ENCODE measurements around the gene PTPRK. TPM values are rescaled to one million over a fixed set of nuclear protein-coding genes. Genes with fewer than 3 reads are reported as not detected.

The PTPRK gene
- polyA plus RNA-seq, 1 experiment: 37.8 TPM

DNA sequence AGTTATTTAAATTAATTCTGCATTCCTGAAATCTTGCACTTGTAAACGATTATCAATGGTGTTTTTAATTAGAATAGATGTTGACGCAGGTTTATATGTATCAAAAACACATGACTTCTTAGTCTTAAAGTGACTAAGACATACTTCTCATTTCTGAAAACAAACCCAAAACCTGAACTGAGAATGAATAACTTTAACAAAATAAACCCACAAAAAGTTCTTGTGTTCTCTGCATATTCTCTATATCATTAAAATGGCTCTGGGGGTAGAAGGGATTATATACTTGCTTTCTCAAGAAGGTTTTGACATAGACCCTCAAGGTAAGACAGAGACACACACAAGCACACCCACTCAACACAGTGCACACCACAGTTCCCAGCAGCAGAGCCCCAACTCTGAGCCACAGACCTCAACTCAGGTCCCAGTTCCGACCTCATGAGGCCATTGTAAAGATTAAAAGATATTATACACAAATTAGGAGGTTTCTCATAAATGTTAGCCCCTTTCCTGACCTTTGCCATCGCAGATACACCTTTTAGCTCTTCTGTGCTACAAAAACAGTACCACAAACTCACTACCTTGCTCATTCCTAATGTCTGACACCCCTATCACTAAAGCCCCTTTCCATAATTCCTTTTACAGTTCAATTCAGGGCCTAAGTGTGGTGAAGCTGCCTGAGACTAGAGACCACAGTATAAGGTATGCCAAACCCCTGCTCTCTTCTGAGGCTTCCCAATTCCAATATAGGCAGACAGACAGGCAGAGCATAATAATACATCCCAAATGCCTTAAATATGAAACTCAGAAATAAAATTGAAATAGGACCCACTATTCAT, 267.8 kb downstream of the PTPRK start:
- CTCF ChIA-PET: no interaction called here
- no peaks in the 10 kb centered on the region for H3K9me3 ChIP-seq (ENCODE audit: control insufficient read depth, insufficient read depth, low read length)
- H3K27ac ChIP-seq (ENCODE audit: low read depth, low read length): no peak overlapping the region
- H3K4me3 ChIP-seq (ENCODE audit: low read depth, low read length): no peak overlapping the region
- H3K27me3 ChIP-seq (ENCODE audit: control insufficient read depth, insufficient read depth, low read length): no peaks in the 10 kb centered on the region
- POLR2A ChIA-PET: no interaction called here
- no peak for DNase-seq (ENCODE audit: low read depth, low spot score)
- TF ChIP-seq, protein P1, sequence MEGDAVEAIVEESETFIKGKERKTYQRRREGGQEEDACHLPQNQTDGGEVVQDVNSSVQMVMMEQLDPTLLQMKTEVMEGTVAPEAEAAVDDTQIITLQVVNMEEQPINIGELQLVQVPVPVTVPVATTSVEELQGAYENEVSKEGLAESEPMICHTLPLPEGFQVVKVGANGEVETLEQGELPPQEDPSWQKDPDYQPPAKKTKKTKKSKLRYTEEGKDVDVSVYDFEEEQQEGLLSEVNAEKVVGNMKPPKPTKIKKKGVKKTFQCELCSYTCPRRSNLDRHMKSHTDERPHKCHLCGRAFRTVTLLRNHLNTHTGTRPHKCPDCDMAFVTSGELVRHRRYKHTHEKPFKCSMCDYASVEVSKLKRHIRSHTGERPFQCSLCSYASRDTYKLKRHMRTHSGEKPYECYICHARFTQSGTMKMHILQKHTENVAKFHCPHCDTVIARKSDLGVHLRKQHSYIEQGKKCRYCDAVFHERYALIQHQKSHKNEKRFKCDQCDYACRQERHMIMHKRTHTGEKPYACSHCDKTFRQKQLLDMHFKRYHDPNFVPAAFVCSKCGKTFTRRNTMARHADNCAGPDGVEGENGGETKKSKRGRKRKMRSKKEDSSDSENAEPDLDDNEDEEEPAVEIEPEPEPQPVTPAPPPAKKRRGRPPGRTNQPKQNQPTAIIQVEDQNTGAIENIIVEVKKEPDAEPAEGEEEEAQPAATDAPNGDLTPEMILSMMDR (IDR thresholded peaks at IDR 0.05; ENCODE audit: low read depth, low read length): no peak

DNA sequence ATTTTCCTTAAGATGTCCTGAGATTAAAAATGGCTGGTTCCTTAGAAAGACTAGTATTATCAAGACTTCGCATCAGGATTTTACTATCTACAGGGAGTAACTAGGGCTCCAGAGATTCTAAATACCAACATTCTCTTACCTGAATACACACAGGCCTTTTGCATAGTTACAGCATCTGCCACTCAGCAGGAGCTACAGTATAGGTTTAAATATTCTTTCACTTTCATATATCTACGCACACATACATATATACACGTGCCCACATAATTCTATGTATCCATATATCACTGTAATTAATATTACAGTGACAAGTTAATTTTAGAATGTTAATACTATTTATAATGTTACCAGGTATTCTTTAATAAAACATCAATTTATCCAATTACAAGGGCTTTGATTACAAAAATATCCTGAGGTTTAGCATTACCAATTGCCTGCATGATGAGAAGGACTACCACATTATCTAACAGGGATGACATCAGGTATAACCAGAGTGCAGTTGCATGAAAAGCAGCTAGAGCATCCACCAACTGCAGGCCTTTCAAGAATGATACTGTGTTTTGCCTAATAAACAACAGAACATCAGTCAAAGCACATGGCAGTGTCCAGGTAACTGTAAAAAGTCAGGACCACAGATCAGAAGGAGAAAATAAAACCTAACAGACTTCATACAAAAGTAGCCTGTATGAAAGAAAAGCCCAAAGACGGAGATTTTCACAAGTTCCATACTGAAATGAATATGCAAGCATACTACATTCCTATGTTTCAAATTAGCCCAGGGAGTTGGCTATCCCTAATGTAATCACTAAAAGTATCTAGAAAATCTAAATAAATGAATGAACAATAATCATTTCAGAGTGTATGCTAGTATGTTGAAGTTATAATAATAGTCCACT, 268.7 kb downstream of the PTPRK start:
- ChIA-PET POLR2A (no interaction called here), CTCF (no interaction called here)
- Histone ChIP-seq H3K27ac (ENCODE audit: low read depth, low read length) (no peak overlapping the region), H3K9me3 (ENCODE audit: control insufficient read depth, insufficient read depth, low read length) (no peaks in the 10 kb centered on the region), H3K4me3 (ENCODE audit: low read depth, low read length) (no peak overlapping the region), H3K27me3 (ENCODE audit: control insufficient read depth, insufficient read depth, low read length) (no peaks in the 10 kb centered on the region)
- DNase-seq (ENCODE audit: low read depth, low spot score): no peak
- TF ChIP-seq, protein P1 (IDR thresholded peaks at IDR 0.05; ENCODE audit: low read depth, low read length): no peak

DNA sequence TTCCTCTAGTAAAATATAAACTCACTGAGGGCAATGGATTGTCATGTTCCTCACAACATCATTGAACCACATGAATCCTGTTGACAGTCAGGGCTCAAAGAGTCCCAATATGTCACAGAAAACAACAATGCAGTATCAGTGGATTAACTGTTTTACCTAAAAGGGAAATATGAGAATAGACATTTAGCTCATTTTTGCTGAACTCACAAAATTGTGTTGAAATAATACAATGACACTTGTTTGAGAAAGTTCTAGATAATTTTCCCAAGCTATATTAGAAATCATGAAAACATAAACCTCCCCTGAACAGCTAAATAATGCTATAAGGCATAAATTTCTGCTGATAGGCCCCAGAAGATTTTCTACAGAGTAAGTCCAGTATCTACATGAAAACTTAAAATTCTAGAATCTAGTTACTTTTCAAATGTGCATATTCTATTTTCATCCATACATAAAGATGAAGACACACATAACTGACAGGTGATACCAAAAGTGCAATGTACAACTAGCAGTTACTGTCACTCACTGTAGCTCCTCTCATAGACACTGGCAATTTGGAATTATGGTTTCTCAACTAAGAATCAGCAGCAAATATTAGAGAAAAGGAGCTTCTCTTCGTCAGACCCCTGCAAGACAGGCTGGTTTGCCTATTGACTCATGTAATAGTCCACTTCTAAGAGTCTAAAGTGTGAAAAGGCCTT, 269.9 kb downstream of the PTPRK start:
- Histone ChIP-seq H3K27me3 (ENCODE audit: control insufficient read depth, insufficient read depth, low read length) (no peaks in the 10 kb centered on the region), H3K4me3 (ENCODE audit: low read depth, low read length) (no peak overlapping the region), H3K27ac (ENCODE audit: low read depth, low read length) (no peak overlapping the region), H3K9me3 (ENCODE audit: control insufficient read depth, insufficient read depth, low read length) (no peaks in the 10 kb centered on the region)
- ChIA-PET CTCF (no interaction called here), POLR2A (no interaction called here)
- TF ChIP-seq, protein P1 (IDR thresholded peaks at IDR 0.05; ENCODE audit: low read depth, low read length): no peak
- no peak for DNase-seq (ENCODE audit: low read depth, low spot score)

DNA sequence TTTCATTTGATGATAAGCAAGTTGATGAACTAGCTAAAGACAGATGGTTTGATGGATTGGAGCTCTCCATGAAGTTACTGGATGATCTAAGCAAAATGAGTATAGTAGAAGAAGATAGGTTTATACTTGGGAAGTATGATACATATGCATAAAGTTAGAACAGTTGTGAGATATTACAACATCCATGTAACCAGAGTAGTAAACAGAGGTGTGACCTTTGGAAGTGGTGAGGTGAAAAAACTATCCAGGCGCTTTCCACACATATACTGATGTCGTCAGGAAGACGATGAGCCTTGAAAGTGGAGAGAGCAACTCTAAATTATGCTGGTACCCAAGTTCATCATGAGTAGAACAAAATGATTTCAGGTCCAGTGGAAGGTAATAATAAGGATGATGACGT, 271.0 kb downstream of the PTPRK start:
- CTCF ChIA-PET: no interaction called here
- TF ChIP-seq, protein P1 (IDR thresholded peaks at IDR 0.05; ENCODE audit: low read depth, low read length): no peak

More for the DNA sequence above, 271.0 kb downstream of the PTPRK start:
- no peak overlapping the region for H3K4me3 ChIP-seq (ENCODE audit: low read depth, low read length)
- no peaks in the 10 kb centered on the region for H3K9me3 ChIP-seq (ENCODE audit: control insufficient read depth, insufficient read depth, low read length)
- POLR2A ChIA-PET: no interaction called here
- no peak for DNase-seq (ENCODE audit: low read depth, low spot score)
- H3K27me3 ChIP-seq (ENCODE audit: control insufficient read depth, insufficient read depth, low read length): no peaks in the 10 kb centered on the region
- no peak overlapping the region for H3K27ac ChIP-seq (ENCODE audit: low read depth, low read length)
